HG03442 (cell line): ENCODE measurements around the gene PRLH.

Source experiments
- ATAC-seq: cut with Tn5 transposase; IDR thresholded peaks from one replicate; pipeline ENCODE4 v1.9.1; 2021; ENCODE audit warnings: mild to moderate bottlenecking, moderate library complexity; ENCODE audit not compliant: unreplicated experiment

The PRLH gene

GRCh38 chr2:237538901-237539300, 27.5 kb upstream of the PRLH start:
- ATAC-seq: no peak

GRCh38 chr2:237539681-237540080, 26.7 kb upstream of the PRLH start:
- no peak for ATAC-seq

- ATAC-seq: no peak
These were observed 26.1 kb upstream of the PRLH start for GRCh38 chr2:237540223-237540775.

GRCh38 chr2:237540823-237541222, 25.6 kb upstream of the PRLH start:
- no peak for ATAC-seq

GRCh38 chr2:237541243-237541642, 25.1 kb upstream of the PRLH start:
- ATAC-seq: no peak

- ATAC-seq: no peak
These were observed 24.2 kb upstream of the PRLH start for GRCh38 chr2:237542001-237542704.

GRCh38 chr2:237546040-237546875, 20.1 kb upstream of the PRLH start:
- ATAC-seq: no peak

- no peak for ATAC-seq
These were observed 19.4 kb upstream of the PRLH start for GRCh38 chr2:237546876-237547395.

- ATAC-seq: no peak
These were observed 18.4 kb upstream of the PRLH start for GRCh38 chr2:237547841-237548416.

GRCh38 chr2:237549216-237549615, 17.2 kb upstream of the PRLH start:
- ATAC-seq: no peak

GRCh38 chr2:237549643-237550415, 16.5 kb upstream of the PRLH start:
- no peak for ATAC-seq

- ATAC-seq: no peak
These were observed 15.3 kb upstream of the PRLH start for GRCh38 chr2:237551071-237551574.

- no peak for ATAC-seq
These were observed 13.5 kb upstream of the PRLH start for GRCh38 chr2:237552908-237553307.

GRCh38 chr2:237553948-237554347, 12.4 kb upstream of the PRLH start:
- no peak for ATAC-seq

- no peak for ATAC-seq
These were observed 10.8 kb upstream of the PRLH start for GRCh38 chr2:237555560-237555959.

GRCh38 chr2:237556773-237557632, 9.4 kb upstream of the PRLH start:
- peak; percentile 95 for ATAC-seq

- peak; percentile 25 for ATAC-seq
These were observed 8.8 kb upstream of the PRLH start for GRCh38 chr2:237557633-237558015.

- no peak for ATAC-seq
These were observed 7.3 kb upstream of the PRLH start for GRCh38 chr2:237558961-237559641.

- no peak for ATAC-seq
These were observed 5.2 kb upstream of the PRLH start for GRCh38 chr2:237561221-237561620.
